ENCODE measurements around the gene SAMD3. TPM values are rescaled to one million over a fixed set of nuclear protein-coding genes. Genes with fewer than 3 reads are reported as not detected.

The SAMD3 gene
- total RNA-seq, 2 experiments from 2014 or later = not detected

GRCh38 chr6:130162421-130162820 lies 60.3 kb downstream of the SAMD3 start:
- BruUV-seq (replicated peaks) = no TSS peak

GRCh38 chr6:130161683-130162404 lies 60.9 kb downstream of the SAMD3 start:
- H3K4me3 ChIP-seq (ENCODE audit: low read depth, low read length, poor library complexity, severe bottlenecking) = no peak overlapping the region
- 0 out of 2 replicates have a peak overlapping the region, but pooled peaks have one; percentile 9 for H3K4me2 ChIP-seq (ENCODE audit: low read length)
- DNase-seq (ENCODE audit: low spot score) = no peak
- no peaks in the 10 kb centered on the region for H4K20me1 ChIP-seq (ENCODE audit: insufficient read depth, low read length)
- TF ChIP-seq EZH2phosphoT487 (IDR thresholded peaks at IDR 0.05; ENCODE audit: borderline replicate concordance, low read depth, low read length) = no peak
- no peak for TF ChIP-seq CTCF (conservative IDR thresholded peaks at IDR 0.05; ENCODE audit: low read length)
- H3K79me2 ChIP-seq (ENCODE audit: insufficient read depth, low read depth, low read length) = no peaks in the 10 kb centered on the region
- H3K27ac ChIP-seq (ENCODE audit: low read depth, low read length, poor library complexity, severe bottlenecking) = no peak overlapping the region
- 0 out of 2 replicates have a peak overlapping the region, but pooled peaks have one; percentile 30 for H2AFZ ChIP-seq (ENCODE audit: low read length)
- BruUV-seq (replicated peaks) = no TSS peak
- no peaks in the 10 kb centered on the region for H3K4me1 ChIP-seq (ENCODE audit: insufficient read depth, low read length, poor library complexity, severe bottlenecking)
- H3K9me3 ChIP-seq (ENCODE audit: low read length) = no peaks in the 10 kb centered on the region
- no peaks in the 10 kb centered on the region for H3K9me2 ChIP-seq (ENCODE audit: insufficient read depth, low read length)
- ChIA-PET CTCF (ENCODE audit: unreplicated experiment) (no interaction called here), POLR2A (interaction anchor here (1.2 to 1.3 kb wide), 2 partner anchors 23 to 53 kb away, joined by 3 to 4 read pairs; no protein-coding TSS in a partner anchor)
- no peaks in the 10 kb centered on the region for H3K36me3 ChIP-seq (ENCODE audit: insufficient read depth, low read length)
- intact Hi-C loops (cut with micrococcal nuclease; ENCODE audit: unreplicated experiment) = no loop called here

More at GRCh38 chr6:130162421-130162820, 60.3 kb downstream of the SAMD3 start:
- no peak overlapping the region for H3K4me3 ChIP-seq (ENCODE audit: low read depth, low read length, poor library complexity, severe bottlenecking)
- H2AFZ ChIP-seq (ENCODE audit: low read length) = no peak overlapping the region
- no peaks in the 10 kb centered on the region for H3K9me3 ChIP-seq (ENCODE audit: low read length)
- intact Hi-C loops (cut with micrococcal nuclease; ENCODE audit: unreplicated experiment) = no loop called here
- H3K4me1 ChIP-seq (ENCODE audit: insufficient read depth, low read length, poor library complexity, severe bottlenecking) = no peaks in the 10 kb centered on the region
- no peak overlapping the region for H3K27ac ChIP-seq (ENCODE audit: low read depth, low read length, poor library complexity, severe bottlenecking)
- POLR2A ChIA-PET = interaction anchor here (0.5 to 1.3 kb wide), 4 partner anchors 16 to 141 kb away, joined by 3 read pairs; no protein-coding TSS in a partner anchor
- no peak for DNase-seq (ENCODE audit: low spot score)
- H3K79me2 ChIP-seq (ENCODE audit: insufficient read depth, low read depth, low read length) = no peaks in the 10 kb centered on the region
- no peak overlapping the region for H3K4me2 ChIP-seq (ENCODE audit: low read length)
- H3K9me2 ChIP-seq (ENCODE audit: insufficient read depth, low read length) = no peaks in the 10 kb centered on the region
- no peaks in the 10 kb centered on the region for H4K20me1 ChIP-seq (ENCODE audit: insufficient read depth, low read length)
- no peaks in the 10 kb centered on the region for H3K36me3 ChIP-seq (ENCODE audit: insufficient read depth, low read length)
- TF ChIP-seq EZH2phosphoT487 (IDR thresholded peaks at IDR 0.05; ENCODE audit: borderline replicate concordance, low read depth, low read length) (no peak), CTCF (conservative IDR thresholded peaks at IDR 0.05; ENCODE audit: low read length) (no peak)
- CTCF ChIA-PET (ENCODE audit: unreplicated experiment) = no interaction called here

GRCh38 chr6:130159956-130160355 lies 62.8 kb downstream of the SAMD3 start:
- Histone ChIP-seq H3K4me3 (ENCODE audit: low read depth, low read length, poor library complexity, severe bottlenecking) (no peak overlapping the region), H3K27ac (ENCODE audit: low read depth, low read length, poor library complexity, severe bottlenecking) (no peak overlapping the region), H2AFZ (ENCODE audit: low read length) (no peak overlapping the region), H3K4me1 (ENCODE audit: insufficient read depth, low read length, poor library complexity, severe bottlenecking) (no peaks in the 10 kb centered on the region), H3K9me3 (ENCODE audit: low read length) (no peaks in the 10 kb centered on the region), H3K4me2 (ENCODE audit: low read length) (no peak overlapping the region), H3K79me2 (ENCODE audit: insufficient read depth, low read depth, low read length) (no peaks in the 10 kb centered on the region), H4K20me1 (ENCODE audit: insufficient read depth, low read length) (no peaks in the 10 kb centered on the region), H3K36me3 (ENCODE audit: insufficient read depth, low read length) (no peaks in the 10 kb centered on the region), H3K9me2 (ENCODE audit: insufficient read depth, low read length) (no peaks in the 10 kb centered on the region)
- TF ChIP-seq CTCF (conservative IDR thresholded peaks at IDR 0.05; ENCODE audit: low read length) (no peak), EZH2phosphoT487 (IDR thresholded peaks at IDR 0.05; ENCODE audit: borderline replicate concordance, low read depth, low read length) (no peak)
- no peak for DNase-seq (ENCODE audit: low spot score)
- BruUV-seq (replicated peaks) = no TSS peak
- intact Hi-C loops (cut with micrococcal nuclease; ENCODE audit: unreplicated experiment) = no loop called here
- ChIA-PET POLR2A (no interaction called here), CTCF (ENCODE audit: unreplicated experiment) (no interaction called here)

All from OCI-LY7 (cell line).